NB4 (cell line): Measurements from ENCODE around the gene BARX2.

ENCODE experiments used
- DNase-seq: peaks from one replicate; pipeline ENCODE4 v3.0.0; 2010; ENCODE audit warnings: low read depth
- H3K4me3 ChIP-seq: one replicate; pipeline ENCODE4 v1.5.1; 2011; ENCODE audit warnings: mild to moderate bottlenecking, low read depth, low read length, moderate library complexity
- CTCF ChIP-seq: IDR thresholded peaks from one replicate; pipeline ENCODE4 v1.5.1; 2012; ENCODE audit warnings: low read depth, low read length
- MYC ChIP-seq: IDR thresholded peaks from 2 replicates; pipeline ENCODE4 v1.6.1; 2011; ENCODE audit warnings: low read depth, low read length
- POLR2A ChIP-seq: IDR thresholded peaks from 2 replicates; pipeline ENCODE4 v1.6.1; 2011; ENCODE audit warnings: mild to moderate bottlenecking; ENCODE audit not compliant: insufficient read length; ENCODE audit errors: extremely low read depth
- TF ChIP-seq, protein P1 (sequence below): IDR thresholded peaks from 2 replicates; pipeline ENCODE4 v1.6.1; 2011; ENCODE audit warnings: low read depth, low read length

The BARX2 gene

GRCh38 chr11:129426038-129426437, 50.4 kb downstream of the BARX2 start:
- H3K4me3 ChIP-seq = no peak overlapping the region
- no peak for DNase-seq
- TF ChIP-seq MYC (no peak), POLR2A (no peak), CTCF (no peak)
- TF ChIP-seq, protein P1, sequence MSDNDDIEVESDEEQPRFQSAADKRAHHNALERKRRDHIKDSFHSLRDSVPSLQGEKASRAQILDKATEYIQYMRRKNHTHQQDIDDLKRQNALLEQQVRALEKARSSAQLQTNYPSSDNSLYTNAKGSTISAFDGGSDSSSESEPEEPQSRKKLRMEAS = no peak

GRCh38 chr11:129426776-129427175, 51.1 kb downstream of the BARX2 start:
- DNase-seq = no peak
- TF ChIP-seq POLR2A = no peak
- TF ChIP-seq CTCF = no peak
- TF ChIP-seq, protein P1 = no peak
- TF ChIP-seq MYC = no peak
- H3K4me3 ChIP-seq = no peak overlapping the region

- DNase-seq = no peak
- H3K4me3 ChIP-seq = no peak overlapping the region
Measured at GRCh38 chr11:129427376-129427775, 51.7 kb downstream of the BARX2 start.

DNA sequence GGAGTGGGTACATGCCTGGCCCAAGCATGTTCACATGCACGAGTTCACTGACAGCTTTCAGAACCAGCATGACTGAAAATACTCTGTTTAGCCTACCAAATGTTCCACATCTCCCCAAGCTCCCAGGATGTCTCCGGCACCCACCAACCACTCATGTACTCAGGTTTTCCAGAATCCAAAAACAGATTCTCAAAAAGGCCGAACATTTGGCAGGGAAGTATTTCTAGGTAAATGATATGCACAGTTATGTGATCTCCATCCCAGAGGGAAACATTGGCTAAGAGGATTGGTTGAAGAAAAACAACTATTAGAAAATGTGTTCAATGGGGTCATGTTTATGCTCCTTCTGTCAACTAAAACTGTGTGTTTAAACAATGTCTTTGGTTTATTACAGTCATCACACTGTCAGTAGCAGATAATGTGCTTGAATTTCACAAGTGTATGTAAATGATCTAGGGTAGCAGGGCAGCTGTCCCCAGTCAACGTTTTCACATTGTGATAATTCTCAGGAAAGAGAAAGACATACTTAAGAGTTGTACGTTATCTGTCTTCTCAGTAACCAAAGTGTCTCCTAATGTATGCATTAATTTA, 52.3 kb downstream of the BARX2 start:
- TF ChIP-seq, protein P1 = no peak
- TF ChIP-seq POLR2A (no peak), CTCF (no peak), MYC (no peak)
- no peak for DNase-seq
- no peak overlapping the region for H3K4me3 ChIP-seq

More at GRCh38 chr11:129427376-129427775, 51.7 kb downstream of the BARX2 start:
- TF ChIP-seq CTCF (no peak), MYC (no peak), POLR2A (no peak)
- TF ChIP-seq, protein P1 = no peak

DNA sequence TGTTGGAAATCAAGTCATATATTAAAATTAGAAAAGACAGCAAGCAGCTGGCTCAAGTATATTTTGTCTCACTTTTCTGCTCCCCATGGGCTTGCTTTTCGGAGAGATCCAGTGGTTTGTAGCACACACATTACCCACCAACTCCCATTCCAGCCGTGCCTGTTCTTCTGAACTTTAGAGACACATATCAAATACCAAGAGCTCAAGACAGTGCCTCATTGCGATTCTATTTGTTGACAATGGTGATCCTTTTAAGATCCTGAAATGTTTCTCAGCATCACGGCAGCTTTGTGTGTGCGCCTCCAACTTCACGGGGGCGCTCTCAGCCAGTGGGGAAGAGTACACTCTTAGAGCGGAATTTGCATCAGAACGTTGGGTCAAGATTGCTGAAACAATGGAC, 52.9 kb downstream of the BARX2 start:
- no peak for DNase-seq
- H3K4me3 ChIP-seq = no peak overlapping the region
- TF ChIP-seq POLR2A (no peak), CTCF (no peak), MYC (no peak)
- TF ChIP-seq, protein P1 = no peak
